K562 (cell line): ENCODE results near the gene INMT. TPM values are rescaled to one million over a fixed set of nuclear protein-coding genes. Genes with fewer than 3 reads are reported as not detected.

Source experiments
- ATAC-seq: fragments of 200-7000 bp; cut with Tn5 transposase; 3 replicates; pipeline ENCODE4 v1.9.1; 2020; ENCODE audit warnings: moderate library complexity
- BruUV-seq: library from RNA; stranded (reverse); fragments of 400-500 nt; replicated peaks from 2 replicates; lab custom pipeline; 2021; lab: Mats Ljungman, UMichigan
- CTCF ChIA-PET: fragments of 300-600 bp; formaldehyde crosslinking; extraction: SDS; loops from one replicate; lab custom pipeline; 2021; ENCODE audit warnings: low intra/inter-chr PET ratio; lab: Yijun Ruan, JAX
- POLR2A ChIA-PET: fragments of 300-600, 350-650 bp; sonication (Branson Sonifier 250); formaldehyde crosslinking; extraction: SDS; loops from one replicate; lab custom pipeline; 2021; ENCODE audit warnings: antibody characterized with exemption, inconsistent platforms; lab: Yijun Ruan, JAX
- DNase-seq, 4 experiments: peaks; one replicate each; pipeline versions ENCODE4 v3.0.0 to v3.0.0-alpha.2; 2011 to 2018; ENCODE audit warnings: low spot score in 3 of 4, mixed read lengths in 3 of 4; ENCODE audit errors: extremely low read depth in 1 of 4
- FAIRE-seq: peaks from 2 replicates; lab custom pipeline; 2011; peaks lifted over from hg19 to GRCh38; lab: Jason Lieb, UNC
- H2AFZ ChIP-seq: 2 replicates; pipeline ENCODE4 v1.6.0; 2011; ENCODE audit warnings: low read depth, low read length, control low read depth, inconsistent platforms
- H3K27ac ChIP-seq: fragments of 200-600 bp; 3 replicates; pipeline ENCODE4 v1.8.0; 2011; ENCODE audit warnings: low read depth, mild to moderate bottlenecking, control low read depth, inconsistent platforms, low read length, moderate library complexity, mixed read lengths; ENCODE audit errors: extremely low read depth
- H3K27me3 ChIP-seq, 2 experiments: fragments of 300-600 bp in 1 of 2; 2 replicates in 1 of 2; 3 replicates in 1 of 2; pipeline versions ENCODE4 v1.6.0 to v1.8.0; 2011; ENCODE audit warnings: inconsistent platforms in 2 of 2, low read length in 2 of 2, mild to moderate bottlenecking in 1 of 2, mixed read lengths in 1 of 2, moderate library complexity in 1 of 2; ENCODE audit not compliant: control insufficient read depth in 2 of 2, insufficient read depth in 2 of 2
- H3K36me3 ChIP-seq: fragments of 300-600 bp; 3 replicates; pipeline ENCODE4 v1.8.0; 2011; ENCODE audit warnings: mild to moderate bottlenecking, low read length, inconsistent platforms; ENCODE audit not compliant: control insufficient read depth, insufficient read depth
- H3K4me1 ChIP-seq, 2 experiments: fragments of 200-600 bp in 1 of 2; replicated peaks in 1 of 2; 2 replicates in 1 of 2; 3 replicates in 1 of 2; pipeline versions ENCODE4 v1.5.1 to v1.8.0; 2011; ENCODE audit warnings: inconsistent platforms in 2 of 2, low read length in 2 of 2, mild to moderate bottlenecking in 1 of 2, mixed read lengths in 1 of 2, moderate library complexity in 1 of 2; ENCODE audit not compliant: control insufficient read depth in 2 of 2, insufficient read depth in 2 of 2
- H3K4me2 ChIP-seq: 2 replicates; pipeline ENCODE4 v1.6.1; 2011; ENCODE audit warnings: low read length, control low read depth, inconsistent platforms, mixed read lengths; ENCODE audit not compliant: insufficient read depth
- H3K4me3 ChIP-seq: fragments of 200-600 bp; sonication (generic), shearing (Covaris generic); 2 replicates; pipeline ENCODE4 v1.5.1; 2016; ENCODE audit warnings: control low read depth, inconsistent platforms
- H3K79me2 ChIP-seq: fragments of 200-600 bp; 3 replicates; pipeline ENCODE4 v1.8.0; 2011; ENCODE audit warnings: low read length, inconsistent platforms; ENCODE audit not compliant: control insufficient read depth, insufficient read depth
- H3K9ac ChIP-seq, 2 experiments: 2 replicates each; pipeline versions ENCODE4 v1.6.0 to v1.6.1; 2011; ENCODE audit warnings: low read depth in 2 of 2, low read length in 2 of 2, control low read depth in 1 of 2, inconsistent platforms in 1 of 2, mild to moderate bottlenecking in 1 of 2, mixed read lengths in 1 of 2; ENCODE audit not compliant: insufficient read depth in 1 of 2
- H3K9me1 ChIP-seq: one replicate; pipeline ENCODE4 v1.6.0; 2011; ENCODE audit warnings: inconsistent platforms, mild to moderate bottlenecking, low read length, moderate library complexity; ENCODE audit not compliant: control insufficient read depth, insufficient read depth
- H3K9me3 ChIP-seq: replicated peaks from 2 replicates; pipeline ENCODE4 v1.5.1; 2011; ENCODE audit warnings: low read depth, low read length, inconsistent platforms; ENCODE audit not compliant: control insufficient read depth, insufficient read depth
- H4K20me1 ChIP-seq: replicated peaks from 2 replicates; pipeline ENCODE4 v1.6.1; 2011; ENCODE audit warnings: low read length, inconsistent platforms, mixed read lengths; ENCODE audit not compliant: control insufficient read depth, insufficient read depth
- CEBPB ChIP-seq: fragments of 450-650 bp; IDR thresholded peaks from 2 replicates; pipeline ENCODE4 v1.6.1; 2016; ENCODE audit warnings: missing genetic modification characterization, missing compliant biosample characterization
- CEBPG ChIP-seq, 3 experiments: fragments of 200-800 bp in 1 of 3; sonication (Bioruptor generic) in 1 of 3; sonication (generic) in 1 of 3; formaldehyde crosslinking in 1 of 3; IDR thresholded peaks in 2 of 3; conservative IDR thresholded peaks in 1 of 3; 2 replicates each; pipeline versions ENCODE4 v1.6.1 to v1.8.0; 2016 to 2022; ENCODE audit warnings: missing compliant biosample characterization in 2 of 3, missing genetic modification characterization in 2 of 3, mild to moderate bottlenecking in 1 of 3, missing genetic modification reagents in 1 of 3
- DEAF1 ChIP-seq: fragments of 450-650 bp; formaldehyde crosslinking; IDR thresholded peaks from 2 replicates; pipeline ENCODE4 v1.4.0; 2020; ENCODE audit warnings: mild to moderate bottlenecking, moderate library complexity
- DPF2 ChIP-seq: fragments of 450-650 bp; IDR thresholded peaks from 2 replicates; pipeline ENCODE4 v1.6.1; 2016
- EGR1 ChIP-seq: fragments of 450-650 bp; conservative IDR thresholded peaks from 2 replicates; pipeline ENCODE4 v1.6.1; 2017; ENCODE audit warnings: mild to moderate bottlenecking
- GABPB1 ChIP-seq: sonication (generic); formaldehyde crosslinking; IDR thresholded peaks from 2 replicates; pipeline ENCODE4 v1.8.0; 2022; ENCODE audit warnings: mild to moderate bottlenecking, missing genetic modification reagents
- HNRNPLL ChIP-seq: fragments of 200-400 bp; formaldehyde crosslinking; IDR thresholded peaks from 2 replicates; pipeline ENCODE4 v1.6.1; 2017; ENCODE audit warnings: low read length, low read depth, mild to moderate bottlenecking; ENCODE audit not compliant: poor library complexity, severe bottlenecking
- KAT2B ChIP-seq: IDR thresholded peaks from one replicate; pipeline ENCODE4 v1.6.1; 2012; ENCODE audit warnings: low read depth, mild to moderate bottlenecking, control low read depth, inconsistent platforms, low read length, moderate library complexity
- KDM2B ChIP-seq: fragments of 250-450 bp; sonication (Bioruptor Pico); IDR thresholded peaks from 2 replicates; pipeline ENCODE4 v1.8.0; 2021; ENCODE audit warnings: mild to moderate bottlenecking, moderate library complexity
- KLF10 ChIP-seq: fragments of 250-450 bp; sonication (Bioruptor Pico); IDR thresholded peaks from 2 replicates; pipeline ENCODE4 v1.6.1; 2021; ENCODE audit warnings: matching md5 sums
- MTA3 ChIP-seq: fragments of 450-650 bp; formaldehyde crosslinking; IDR thresholded peaks from 2 replicates; pipeline ENCODE4 v1.6.1; 2017; ENCODE audit warnings: mild to moderate bottlenecking, borderline replicate concordance
- NR0B1 ChIP-seq: fragments of 450-650 bp; IDR thresholded peaks from one replicate; pipeline ENCODE4 v1.6.1; 2018; ENCODE audit warnings: mild to moderate bottlenecking, moderate library complexity; ENCODE audit not compliant: partially characterized antibody
- RAD21 ChIP-seq, 2 experiments: fragments of 250-450 bp in 1 of 2; fragments of 450-650 bp in 1 of 2; sonication (Bioruptor Pico) in 1 of 2; formaldehyde crosslinking in 1 of 2; IDR thresholded peaks in 1 of 2; conservative IDR thresholded peaks in 1 of 2; 2 replicates each; pipeline versions ENCODE4 v1.4.0 to v1.8.0; 2020 to 2022; ENCODE audit warnings: mild to moderate bottlenecking in 2 of 2, moderate library complexity in 1 of 2
- TCF7L2 ChIP-seq: fragments of 150-350 bp; IDR thresholded peaks from 2 replicates; pipeline ENCODE4 v1.6.1; 2016; ENCODE audit warnings: low read depth, mild to moderate bottlenecking, low read length, moderate library complexity
- XRCC5 ChIP-seq: fragments of 200-400 bp; formaldehyde crosslinking; IDR thresholded peaks from 2 replicates; pipeline ENCODE4 v1.6.1; 2017; ENCODE audit warnings: low read depth, mild to moderate bottlenecking, low read length
- ZC3H8 ChIP-seq: fragments of 450-650 bp; IDR thresholded peaks from 2 replicates; pipeline ENCODE4 v1.6.1; 2017
- ZNF224 ChIP-seq: sonication (generic); formaldehyde crosslinking; IDR thresholded peaks from 2 replicates; pipeline ENCODE4 v1.8.0; 2022; ENCODE audit warnings: mild to moderate bottlenecking, missing genetic modification reagents
- ZNF23 ChIP-seq: fragments of 250-450 bp; sonication (Bioruptor Pico); IDR thresholded peaks from 2 replicates; pipeline ENCODE4 v1.4.0; 2020; ENCODE audit warnings: mild to moderate bottlenecking
- ZNF583 ChIP-seq: fragments of 250-450 bp; sonication (Bioruptor Pico); IDR thresholded peaks from 2 replicates; pipeline ENCODE4 v1.4.0; 2020
- WGBS: fragments of 100-300 bp; shearing (Covaris generic); methylation state at CpG from one replicate; pipeline ENCODE4 v1.1.6; 2016; ENCODE audit warnings: low coverage, mixed read lengths; ENCODE audit not compliant: insufficient coverage; ENCODE audit errors: missing lambda C conversion rate; 5-methylcytosine and 5-hydroxymethylcytosine counted together
- in situ Hi-C: fragments of 300-500 bp; cut with MboI; formaldehyde crosslinking; loops from 4 replicates; pipeline ENCODE4 v1.15.0; 2018; ENCODE audit warnings: inconsistent platforms, mixed read lengths
- intact Hi-C: fragments of 100-400 bp; cut with micrococcal nuclease; formaldehyde crosslinking; loops from 2 replicates; pipeline ENCODE4 v1.14.2; 2022
- polyA plus RNA-seq, 8 experiments: library from polyadenylated mRNA; depleted of rRNA in 4 of 8; stranded (reverse) in 5 of 8; unstranded in 3 of 8; fragments of >200 nt; fragmentation: Nextera tagmentation in 2 of 8; fragmentation: Illumina TruSeq in 1 of 8; extraction: Ambion mirVana in 2 of 8; extraction: Trizol in 1 of 8; gene quantifications; 2 replicates each; pipeline versions ENCODE4 v1.2.1 to v1.2.3, GENCODE V29; 2011 to 2014; ENCODE audit warnings: inconsistent platforms in 1 of 8, missing spikeins in 1 of 8
- total RNA-seq, 7 experiments: library from RNA; depleted of rRNA in 6 of 7; stranded (reverse); fragments of >200 nt in 6 of 7; fragmentation: Illumina TruSeq in 2 of 7; extraction: Trizol in 2 of 7; gene quantifications; 2 replicates each; pipeline versions ENCODE4 v1.2.1 to v1.2.3, GENCODE V29; 2011 to 2021; ENCODE audit warnings: low replicate concordance in 1 of 7

INMT gene
- total and polyA plus RNA-seq, 9 of the 15 experiments (the other 6 are each of a cell fraction or from before 2014, with no cell fraction given), result 0.04 to 0.27 TPM; not detected in 7

GRCh38 chr7:30800785-30801252 is 48.9 kb downstream of the INMT start:
- POLR2A ChIA-PET, result interaction anchor here (1.5 kb wide), 1 partner anchor 40 kb away, joined by 4 read pairs; no protein-coding TSS in a partner anchor
- intact Hi-C loops, result loop anchor here (1.0 to 5.0 kb wide), 3 partner anchors 96 to 322 kb away; no protein-coding TSS in a partner anchor
- no peak for TF ChIP-seq ZNF23
- TF ChIP-seq NR0B1, result no peak
- no peak for TF ChIP-seq DPF2
- peak; percentile 66 for TF ChIP-seq CEBPB (tag)
- TF ChIP-seq KAT2B, result no peak
- no peak for TF ChIP-seq ZNF224
- TF ChIP-seq HNRNPLL, result no peak
- no peak for TF ChIP-seq KDM2B (CRISPR knock-in tag)
- no peak for TF ChIP-seq TCF7L2
- TF ChIP-seq ZNF583 (CRISPR knock-in tag), result no peak
- TF ChIP-seq ZC3H8, result no peak
- no peak for TF ChIP-seq KLF10 (CRISPR knock-in tag)
- TF ChIP-seq EGR1, result no peak
- TF ChIP-seq XRCC5, result peak; percentile 45; the same call in 1 of the 2 replicates
- TF ChIP-seq CEBPG (CRISPR knock-in tag; IDR thresholded peaks at IDR 0.05), result no peak; the same call in 1 of the 2 replicates
- TF ChIP-seq CEBPG (tag; conservative IDR thresholded peaks at IDR 0.05 in 1 of 2, IDR thresholded peaks at IDR 0.05 in 1 of 2), result peak; percentile 30 to 52; a peak in 2 of 4 replicates
- no peak for TF ChIP-seq GABPB1
- TF ChIP-seq DEAF1 (CRISPR knock-in tag), result peak; percentile 80
- TF ChIP-seq MTA3, result no peak
- peak; percentile 74 to 85 for TF ChIP-seq RAD21 (CRISPR knock-in tag; conservative IDR thresholded peaks at IDR 0.05 in 1 of 2, IDR thresholded peaks at IDR 0.05 in 1 of 2)

More at GRCh38 chr7:30800785-30801252, 48.9 kb downstream of the INMT start:
- no peaks in the 10 kb centered on the region for H3K27me3 ChIP-seq
- BruUV-seq, result no TSS peak
- WGBS, result 61% methylated on average over 5 of the region's 6 CpGs
- H3K36me3 ChIP-seq, result peaks cover 47% of the 10 kb centered on the region; the same call in 2 of the 3 replicates
- ATAC-seq (peak; percentile 89), FAIRE-seq (peak; percentile 81), DNase-seq (peak; percentile 62 to 72 (median 65))
- H2AFZ ChIP-seq, result no peak overlapping the region
- no peak overlapping the region for H3K4me3 ChIP-seq
- H3K4me2 ChIP-seq, result no peak overlapping the region
- H3K9me1 ChIP-seq, result no peaks in the 10 kb centered on the region
- H3K9me3 ChIP-seq, result no peaks in the 10 kb centered on the region
- no peak overlapping the region for H3K9ac ChIP-seq
- in situ Hi-C loops, result loop anchor here (5.0 kb wide), 3 partner anchors 54 to 321 kb away; no protein-coding TSS in a partner anchor
- H3K27ac ChIP-seq, result no peak overlapping the region
- no peaks in the 10 kb centered on the region for H3K79me2 ChIP-seq
- CTCF ChIA-PET, result interaction anchor here (0.6 to 2.0 kb wide), 6 partner anchors 138 to 326 kb away, joined by 3 to 16 read pairs (median 5); no protein-coding TSS in a partner anchor
- peaks cover 5% of the 10 kb centered on the region; the same call in 1 of the 2 replicates for H4K20me1 ChIP-seq
- no peaks in the 10 kb centered on the region; a peak in 2 of 5 replicates for H3K4me1 ChIP-seq
